HT-29 (cell line): ENCODE results near the gene PLA2R1. TPM values are rescaled to one million over a fixed set of nuclear protein-coding genes. Genes with fewer than 3 reads are reported as not detected.

Experiments used
- DNase-seq: peaks from one replicate; pipeline ENCODE4 v3.0.0-alpha.2; 2015; ENCODE audit warnings: low spot score
- total RNA-seq: library from RNA; depleted of rRNA; stranded (reverse); fragments of >200 nt; shearing (Covaris generic); gene quantifications from 2 replicates; pipeline ENCODE4 v1.2.3, GENCODE V29; 2014

The PLA2R1 gene
- total RNA-seq, 1 experiment from 2014 or later, result 12.2 TPM

GRCh38 chr2:159936471-159936870, 125.9 kb downstream of the PLA2R1 start:
- no peak for DNase-seq

- DNase-seq, result no peak
Measured at GRCh38 chr2:159933727-159934049, 128.7 kb downstream of the PLA2R1 start.

GRCh38 chr2:159933040-159933726, 129.2 kb downstream of the PLA2R1 start:
- no peak for DNase-seq

GRCh38 chr2:159926695-159927094, 135.7 kb downstream of the PLA2R1 start:
- no peak for DNase-seq

GRCh38 chr2:159925975-159926374, 136.4 kb downstream of the PLA2R1 start:
- DNase-seq, result no peak

GRCh38 chr2:159922563-159922962, 139.9 kb downstream of the PLA2R1 start:
- no peak for DNase-seq

GRCh38 chr2:159921752-159922404, 140.5 kb downstream of the PLA2R1 start:
- peak; percentile 92 for DNase-seq

- DNase-seq, result no peak
Measured at GRCh38 chr2:159916511-159916910, 145.9 kb downstream of the PLA2R1 start.

GRCh38 chr2:159913900-159914299, 148.5 kb downstream of the PLA2R1 start:
- no peak for DNase-seq

GRCh38 chr2:159912580-159912979, 149.8 kb downstream of the PLA2R1 start:
- no peak for DNase-seq

- peak; percentile 41 for DNase-seq
Measured at GRCh38 chr2:159910951-159911350, 151.5 kb downstream of the PLA2R1 start.

GRCh38 chr2:159908623-159909022, 153.8 kb downstream of the PLA2R1 start:
- no peak for DNase-seq

- peak; percentile 31 for DNase-seq
Measured at GRCh38 chr2:159907909-159908308, 154.5 kb downstream of the PLA2R1 start.

- DNase-seq, result peak; percentile 39
Measured at GRCh38 chr2:159905926-159906714, 156.3 kb downstream of the PLA2R1 start.

- DNase-seq, result peak; percentile 95
Measured at GRCh38 chr2:159904959-159905305, 157.5 kb downstream of the PLA2R1 start.

GRCh38 chr2:159904127-159904958, 158.1 kb downstream of the PLA2R1 start, which contains the start of gene LY75:
Gene LY75 (minus strand): TSS chr2:159904756.
- DNase-seq, result peak; percentile 94

- DNase-seq, result peak; percentile 49
Measured at GRCh38 chr2:159903443-159904126, 158.8 kb downstream of the PLA2R1 start.

- no peak for DNase-seq
Measured at GRCh38 chr2:159902722-159903121, 159.7 kb downstream of the PLA2R1 start.

GRCh38 chr2:159900343-159900742, 162.1 kb downstream of the PLA2R1 start:
- DNase-seq, result no peak

- DNase-seq, result no peak
Measured at GRCh38 chr2:159898441-159898840, 164.0 kb downstream of the PLA2R1 start.

- DNase-seq, result no peak
Measured at GRCh38 chr2:159897720-159898119, 164.7 kb downstream of the PLA2R1 start.
